Right kidney (tissue), 1 donor: ENCODE results near the gene DNAJC11.

Source experiments
- DNase-seq: peaks from one replicate; pipeline ENCODE4 v3.0.0-alpha.2; 2016

The DNAJC11 gene

GRCh38 chr1:6585841-6586240 is 115.8 kb downstream of the DNAJC11 start:
- no peak for DNase-seq

GRCh38 chr1:6585081-6585722 is 116.4 kb downstream of the DNAJC11 start:
- no peak for DNase-seq
